CD4-positive, alpha-beta T cell (primary cell): Measurements from ENCODE around the gene ZEB2. TPM values are rescaled to one million over a fixed set of nuclear protein-coding genes. Genes with fewer than 3 reads are reported as not detected.
A peak's percentile ranks its signal among the peaks of the same experiment; 100 is the strongest.

Experiments used
- ATAC-seq: fragments of 200-7000 bp; cut with Tn5 transposase; one replicate; pipeline ENCODE4 v1.10.0; 2022; ENCODE audit warnings: mild to moderate bottlenecking; ENCODE audit not compliant: poor library complexity
- CTCF ChIA-PET: fragments of 350-600 bp; sonication (Branson Sonifier 250); formaldehyde crosslinking; loops from one replicate; lab custom pipeline; 2021; ENCODE audit warnings: antibody characterized with exemption, inconsistent platforms; lab: Charles Lee
- POLR2A ChIA-PET: fragments of 350-600 bp; sonication (Branson Sonifier 250); formaldehyde crosslinking; loops from one replicate; lab custom pipeline; 2021; ENCODE audit warnings: antibody characterized with exemption, inconsistent platforms; lab: Charles Lee
- DNase-seq, 14 experiments: peaks; one replicate each; pipeline ENCODE4 v3.0.0-alpha.2; 2013 to 2020; ENCODE audit warnings: mixed read lengths in 2 of 14
- H3K27ac ChIP-seq, 2 donors: one replicate each; pipeline versions ENCODE4 v1.5.1 to v1.7.0; 2013; ENCODE audit warnings: low read length in 2 of 2, low read depth in 1 of 2, mild to moderate bottlenecking in 1 of 2
- H3K27me3 ChIP-seq, 2 experiments: 1 replicate in 1 of 2; 2 replicates in 1 of 2; pipeline versions ENCODE4 v1.6.1 to v1.7.0; 2013; ENCODE audit warnings: low read length in 2 of 2, control low read depth in 1 of 2, mild to moderate bottlenecking in 1 of 2, moderate library complexity in 1 of 2; ENCODE audit not compliant: insufficient read depth in 2 of 2, control insufficient read depth in 1 of 2
- H3K36me3 ChIP-seq: one replicate; pipeline ENCODE4 v1.6.1; 2013; ENCODE audit warnings: low read length, control low read depth; ENCODE audit not compliant: insufficient read depth
- H3K4me1 ChIP-seq: one replicate; pipeline ENCODE4 v1.6.1; 2013; ENCODE audit warnings: low read length, control low read depth; ENCODE audit not compliant: insufficient read depth
- H3K4me3 ChIP-seq: one replicate; pipeline ENCODE4 v1.5.1; 2013; ENCODE audit warnings: mild to moderate bottlenecking, low read length, moderate library complexity
- H3K9me3 ChIP-seq, 2 experiments: 1 replicate in 1 of 2; 2 replicates in 1 of 2; pipeline versions ENCODE4 v1.6.1 to v1.7.0; 2013; ENCODE audit warnings: low read length in 2 of 2, mild to moderate bottlenecking in 2 of 2, control low read depth in 1 of 2, moderate library complexity in 1 of 2; ENCODE audit not compliant: control insufficient read depth in 1 of 2, insufficient read depth in 1 of 2
- H3K27ac Mint-ChIP-seq: one replicate; pipeline ENCODE4 v1.8.0; 2020; ENCODE audit warnings: mixed read lengths
- H3K27me3 Mint-ChIP-seq: one replicate; pipeline ENCODE4 v1.8.0; 2021; ENCODE audit warnings: mixed read lengths
- H3K36me3 Mint-ChIP-seq: one replicate; pipeline ENCODE4 v1.8.0; 2021; ENCODE audit warnings: low read depth, mixed read lengths
- H3K4me1 Mint-ChIP-seq: one replicate; pipeline ENCODE4 v1.8.0; 2021; ENCODE audit warnings: low read depth, mixed read lengths
- H3K4me3 Mint-ChIP-seq: one replicate; pipeline ENCODE4 v1.8.0; 2020; ENCODE audit warnings: mild to moderate bottlenecking, mixed read lengths
- H3K9me3 Mint-ChIP-seq: one replicate; pipeline ENCODE4 v1.8.0; 2020; ENCODE audit warnings: mixed read lengths
- CTCF ChIP-seq: fragments of 200-600 bp; IDR thresholded peaks from one replicate; pipeline ENCODE4 v1.8.0; 2022; ENCODE audit warnings: antibody characterized with exemption, mild to moderate bottlenecking
- intact Hi-C, 2 experiments: fragments of 100-400 bp; cut with DNase I in 1 of 2; cut with micrococcal nuclease in 1 of 2; formaldehyde crosslinking; loops; one replicate each; pipeline versions ENCODE4 v1.15.1 to v1.9.0; 2023 to 2025; cut with DNase I, micrococcal nuclease
- total RNA-seq, 174 experiments: library from RNA in 2 of 174; stranded (reverse) in 2 of 174; gene quantifications; one replicate each; pipeline ENCODE4 v1.2.3 and lab custom pipeline; 2021 to 2026

The ZEB2 gene
- total RNA-seq, 2 experiments from 2014 or later, result 12.3 to 13.4 TPM

- Mint-ChIP-seq H3K27me3 (no peaks in the 10 kb centered on the region), H3K27ac (no peak overlapping the region), H3K4me1 (no peaks in the 10 kb centered on the region), H3K9me3 (no peaks in the 10 kb centered on the region), H3K4me3 (no peak overlapping the region), H3K36me3 (no peaks in the 10 kb centered on the region)
- no peaks in the 10 kb centered on the region for H3K36me3 ChIP-seq
- no peaks in the 10 kb centered on the region for H3K9me3 ChIP-seq
- DNase-seq (peak in 1 of 14 experiments; percentile 10), ATAC-seq (no peak)
- H3K4me1 ChIP-seq, result no peaks in the 10 kb centered on the region
- no peaks in the 10 kb centered on the region for H3K27me3 ChIP-seq
- intact Hi-C loops, result no loop called here
- no peak overlapping the region for H3K27ac ChIP-seq
- H3K4me3 ChIP-seq, result no peak overlapping the region
- POLR2A ChIA-PET, result no interaction called here
- CTCF ChIA-PET, result no interaction called here
- TF ChIP-seq CTCF, result no peak
Observed at GRCh38 chr2:144358979-144359541, 160.9 kb downstream of the ZEB2 start.

GRCh38 chr2:144358374-144358964, 161.4 kb downstream of the ZEB2 start:
- intact Hi-C loops, result no loop called here
- TF ChIP-seq CTCF, result no peak
- H3K4me1 Mint-ChIP-seq, result no peaks in the 10 kb centered on the region
- no peaks in the 10 kb centered on the region for H3K9me3 Mint-ChIP-seq
- Histone ChIP-seq H3K9me3 (no peaks in the 10 kb centered on the region), H3K27me3 (no peaks in the 10 kb centered on the region), H3K36me3 (no peaks in the 10 kb centered on the region), H3K4me3 (no peak overlapping the region), H3K27ac (no peak overlapping the region), H3K4me1 (no peaks in the 10 kb centered on the region)
- POLR2A ChIA-PET, result no interaction called here
- CTCF ChIA-PET, result no interaction called here
- DNase-seq (no peak), ATAC-seq (no peak)
- H3K27me3 Mint-ChIP-seq, result no peaks in the 10 kb centered on the region
- no peak overlapping the region for H3K27ac Mint-ChIP-seq
- H3K4me3 Mint-ChIP-seq, result no peak overlapping the region
- no peaks in the 10 kb centered on the region for H3K36me3 Mint-ChIP-seq

GRCh38 chr2:144357623-144358373, 162.1 kb downstream of the ZEB2 start:
- H3K27ac Mint-ChIP-seq, result no peak overlapping the region
- TF ChIP-seq CTCF, result no peak

More at GRCh38 chr2:144357623-144358373, 162.1 kb downstream of the ZEB2 start:
- Histone ChIP-seq H3K4me3 (no peak overlapping the region), H3K9me3 (no peaks in the 10 kb centered on the region), H3K36me3 (no peaks in the 10 kb centered on the region), H3K4me1 (no peaks in the 10 kb centered on the region), H3K27me3 (no peaks in the 10 kb centered on the region), H3K27ac (no peak overlapping the region)
- Mint-ChIP-seq H3K4me1 (no peaks in the 10 kb centered on the region), H3K27me3 (no peaks in the 10 kb centered on the region), H3K36me3 (no peaks in the 10 kb centered on the region), H3K4me3 (no peak overlapping the region), H3K9me3 (no peaks in the 10 kb centered on the region)
- ChIA-PET CTCF (no interaction called here), POLR2A (interaction anchor here (0.5 kb wide), 1 partner anchor 24 kb away, joined by 3 read pairs; no protein-coding TSS in a partner anchor)
- intact Hi-C loops, result no loop called here
- ATAC-seq, result no peak
- peak in 1 of 14 experiments; percentile 8 for DNase-seq
